Urinary bladder (tissue), 4 donors: ENCODE data around the gene TRPC4AP. TPM values are rescaled to one million over a fixed set of nuclear protein-coding genes. Genes with fewer than 3 reads are reported as not detected.

Experiments used
- DNase-seq: peaks from one replicate; pipeline ENCODE4 v3.0.0-alpha.2; 2015; ENCODE audit errors: extremely low spot score
- H3K27ac ChIP-seq: one replicate; pipeline ENCODE4 v1.5.1; 2013; ENCODE audit warnings: low read depth, mild to moderate bottlenecking, moderate library complexity
- H3K36me3 ChIP-seq: one replicate; pipeline ENCODE4 v1.6.1; 2013; ENCODE audit warnings: mild to moderate bottlenecking, moderate library complexity; ENCODE audit not compliant: insufficient read depth
- H3K4me1 ChIP-seq: one replicate; pipeline ENCODE4 v1.6.1; 2013; ENCODE audit warnings: mild to moderate bottlenecking, moderate library complexity; ENCODE audit not compliant: insufficient read depth
- H3K4me3 ChIP-seq: one replicate; pipeline ENCODE4 v1.5.1; 2013; ENCODE audit warnings: low read depth, low read length
- WGBS: extraction: QIAGEN DNeasy Blood & Tissue Kit; methylation state at CpG from one replicate; pipeline ENCODE4 v1.1.7; 2013; 5-methylcytosine and 5-hydroxymethylcytosine counted together
- polyA plus RNA-seq: library from polyadenylated mRNA; stranded (reverse); fragments of 200-250 nt; gene quantifications from one replicate; pipeline ENCODE4 v1.2.3, GENCODE V29; 2013
- total RNA-seq: library from RNA; depleted of rRNA; stranded (reverse); fragments of >200 nt; gene quantifications from one replicate; pipeline ENCODE4 v1.2.3, GENCODE V29; 2014
- donor health status: healthy with polysubstance abuse.
- donor health status: healthy.

Gene TRPC4AP
- total and polyA plus RNA-seq, 2 donors = 40.0 to 52.3 TPM

DNA sequence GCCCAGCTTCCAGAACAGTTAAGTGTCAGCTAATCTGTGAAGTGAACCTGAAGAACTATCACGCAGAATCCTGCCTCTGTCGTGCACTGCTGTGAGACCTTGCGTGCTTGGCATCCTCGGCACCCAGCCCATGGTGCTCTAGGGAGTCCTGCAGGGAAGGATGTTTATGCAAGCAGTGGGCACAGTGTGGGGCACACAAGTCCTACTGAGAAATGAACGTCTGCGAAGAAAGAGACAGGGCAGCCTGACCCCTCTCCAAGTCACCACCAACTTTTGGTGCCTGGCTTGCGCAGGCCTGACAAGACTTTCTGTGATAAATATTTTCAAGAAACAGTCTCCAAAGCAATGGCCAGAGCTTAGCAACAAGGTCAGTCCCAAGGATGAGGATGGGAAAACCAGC is 69.0 kb downstream of the TRPC4AP start:
- 91% methylated on average over 7 of the region's 7 CpGs for WGBS
- H3K36me3 ChIP-seq = peaks cover 3% of the 10 kb centered on the region
- no peak for DNase-seq

GRCh38 chr20:35021831-35022230 is 70.8 kb downstream of the TRPC4AP start:
- Histone ChIP-seq H3K36me3 (peaks cover 3% of the 10 kb centered on the region), H3K27ac (no peak overlapping the region), H3K4me1 (no peaks in the 10 kb centered on the region), H3K4me3 (no peak overlapping the region)
- no peak for DNase-seq
- WGBS = 83% methylated on average over 1 of the region's 1 CpG

More for the DNA sequence above, 69.0 kb downstream of the TRPC4AP start:
- H3K4me3 ChIP-seq = no peak overlapping the region
- H3K4me1 ChIP-seq = no peaks in the 10 kb centered on the region
- H3K27ac ChIP-seq = no peak overlapping the region

DNA sequence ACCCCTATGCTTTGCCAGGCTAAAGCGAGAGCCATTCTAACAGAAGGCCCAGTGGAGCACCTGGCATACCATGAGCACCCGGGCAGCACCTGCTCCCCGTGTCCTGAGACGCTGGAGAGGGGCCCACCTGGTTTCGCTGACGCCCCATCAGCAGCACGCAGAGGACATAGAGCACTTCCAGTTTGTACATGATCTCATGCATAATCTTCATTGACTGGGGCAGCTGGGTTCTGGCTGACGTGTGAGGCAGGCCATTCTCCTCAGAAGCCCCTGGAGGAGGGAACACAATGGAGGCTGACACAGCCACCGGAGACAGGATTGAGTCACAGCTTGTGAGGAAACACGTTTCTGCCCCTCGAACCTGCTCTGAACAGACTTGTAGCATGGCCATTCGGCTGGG is 71.5 kb downstream of the TRPC4AP start:
- no peak overlapping the region for H3K27ac ChIP-seq
- H3K36me3 ChIP-seq = peaks cover 5% of the 10 kb centered on the region
- H3K4me1 ChIP-seq = no peaks in the 10 kb centered on the region
- no peak for DNase-seq
- H3K4me3 ChIP-seq = no peak overlapping the region
- WGBS = 88% methylated on average over 12 of the region's 12 CpGs

DNA sequence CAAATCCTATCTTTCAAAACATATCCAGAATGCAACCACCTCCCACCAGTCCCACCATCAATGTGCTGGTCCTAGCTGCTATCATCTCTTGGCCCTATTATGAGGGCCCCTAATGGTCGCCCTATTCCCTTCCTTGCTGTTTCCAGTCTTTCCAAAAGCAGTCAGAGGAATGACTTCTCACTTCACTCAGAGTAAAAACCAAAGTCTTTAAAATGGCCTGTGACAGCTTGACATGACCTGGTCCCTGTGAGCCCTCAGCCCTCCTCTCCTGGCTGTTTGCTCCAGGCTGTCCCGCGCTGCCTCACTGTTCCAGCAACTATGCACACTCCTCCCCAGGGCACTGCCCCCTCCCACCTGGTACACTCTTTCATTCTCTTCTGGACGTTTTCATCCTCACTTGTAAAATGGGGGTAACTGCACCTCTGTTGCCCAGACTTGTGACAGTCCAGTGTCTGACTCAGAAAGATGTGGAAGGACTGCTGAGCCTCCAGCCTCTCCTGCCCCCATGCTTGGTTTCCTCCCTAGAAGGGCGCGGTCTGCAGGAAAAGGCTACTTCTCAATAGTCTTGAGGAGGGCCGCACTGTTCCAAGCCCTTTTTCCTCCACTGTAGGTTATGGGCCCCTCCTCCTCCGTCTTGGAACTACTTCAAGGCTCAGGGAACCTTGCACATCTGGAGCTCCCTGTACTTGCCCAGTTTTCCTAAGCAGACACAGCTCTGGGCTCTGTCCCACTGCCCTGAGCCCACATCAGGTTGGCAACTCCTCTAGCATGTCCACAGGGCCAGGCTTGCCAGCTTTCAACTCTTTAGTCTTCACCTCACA is 72.3 kb downstream of the TRPC4AP start:
- 71% methylated on average over 8 of the region's 8 CpGs for WGBS
- Histone ChIP-seq H3K27ac (no peak overlapping the region), H3K4me1 (no peaks in the 10 kb centered on the region), H3K36me3 (peaks cover 8% of the 10 kb centered on the region), H3K4me3 (no peak overlapping the region)
- DNase-seq = no peak

DNA sequence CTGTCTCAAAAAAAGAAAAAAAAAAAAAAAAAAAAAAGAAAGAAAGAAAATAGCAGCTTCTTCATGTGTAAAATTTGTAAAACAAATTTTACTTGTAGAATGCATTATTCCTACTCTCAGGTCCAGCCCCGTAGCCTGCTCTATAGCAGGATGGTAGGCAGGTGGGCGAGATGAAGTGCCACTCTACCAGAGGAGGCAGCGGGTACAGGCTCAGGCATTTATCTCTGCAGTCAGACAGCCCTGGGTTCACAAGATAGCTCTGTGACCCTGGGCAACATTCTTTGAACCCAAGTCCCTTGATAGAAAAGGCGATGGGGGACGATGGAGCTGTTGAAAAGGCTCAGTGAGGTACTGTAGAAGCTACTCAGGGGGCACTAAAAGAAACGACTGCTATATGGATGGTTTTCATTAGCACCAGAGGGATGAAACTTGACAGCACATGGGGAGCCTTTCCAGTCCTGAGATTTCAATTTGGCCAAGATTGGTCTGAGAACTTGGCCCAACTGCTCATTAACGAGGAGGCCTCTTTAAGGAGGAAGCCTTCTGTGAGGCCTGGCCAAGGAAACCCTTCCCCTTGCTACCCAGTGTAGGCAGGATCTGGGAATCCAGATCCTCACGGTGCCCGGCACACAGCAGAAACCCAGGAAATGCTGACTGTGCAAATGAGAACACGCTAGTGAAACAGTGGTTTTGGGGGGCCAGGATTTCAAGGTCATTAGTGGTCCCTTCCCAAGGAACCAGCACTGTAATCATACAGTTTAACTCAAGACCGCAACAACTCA is 73.8 kb downstream of the TRPC4AP start:
- DNase-seq = peak; percentile 10
- Histone ChIP-seq H3K27ac (no peak overlapping the region), H3K4me1 (no peaks in the 10 kb centered on the region), H3K4me3 (no peak overlapping the region), H3K36me3 (peaks cover 8% of the 10 kb centered on the region)
- WGBS = 73% methylated on average over 11 of the region's 11 CpGs

GRCh38 chr20:35017099-35017835 is 75.3 kb downstream of the TRPC4AP start:
- H3K36me3 ChIP-seq = peaks cover 8% of the 10 kb centered on the region
- H3K4me3 ChIP-seq = no peak overlapping the region
- 81% methylated on average over 8 of the region's 8 CpGs for WGBS
- no peak overlapping the region for H3K27ac ChIP-seq
- no peak for DNase-seq
- no peaks in the 10 kb centered on the region for H3K4me1 ChIP-seq

DNA sequence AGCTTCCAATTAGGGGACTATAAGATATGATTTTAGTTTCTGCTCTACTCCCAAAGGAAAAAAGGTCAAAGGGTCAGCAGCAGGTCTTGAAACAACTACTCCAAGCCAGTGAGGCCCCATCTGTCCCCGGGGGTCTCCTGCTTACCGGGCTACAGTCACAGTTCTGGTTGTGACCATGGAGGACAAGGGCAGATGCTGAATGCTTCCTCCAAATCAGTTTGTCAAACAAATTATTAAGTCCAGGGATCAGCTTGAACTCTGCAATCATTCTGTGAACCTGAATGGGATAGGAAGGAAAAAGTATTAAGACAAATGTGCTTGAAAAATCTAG is 76.8 kb downstream of the TRPC4AP start:
- Histone ChIP-seq H3K4me3 (no peak overlapping the region), H3K36me3 (peaks cover 4% of the 10 kb centered on the region), H3K4me1 (no peaks in the 10 kb centered on the region), H3K27ac (no peak overlapping the region)
- WGBS = 80% methylated on average over 2 of the region's 2 CpGs
- no peak for DNase-seq

- no peak for DNase-seq
- Histone ChIP-seq H3K4me3 (no peak overlapping the region), H3K36me3 (peaks cover 4% of the 10 kb centered on the region), H3K4me1 (no peaks in the 10 kb centered on the region), H3K27ac (no peak overlapping the region)
- 89% methylated on average over 5 of the region's 5 CpGs for WGBS
These were observed 78.1 kb downstream of the TRPC4AP start for GRCh38 chr20:35014537-35014936.

DNA sequence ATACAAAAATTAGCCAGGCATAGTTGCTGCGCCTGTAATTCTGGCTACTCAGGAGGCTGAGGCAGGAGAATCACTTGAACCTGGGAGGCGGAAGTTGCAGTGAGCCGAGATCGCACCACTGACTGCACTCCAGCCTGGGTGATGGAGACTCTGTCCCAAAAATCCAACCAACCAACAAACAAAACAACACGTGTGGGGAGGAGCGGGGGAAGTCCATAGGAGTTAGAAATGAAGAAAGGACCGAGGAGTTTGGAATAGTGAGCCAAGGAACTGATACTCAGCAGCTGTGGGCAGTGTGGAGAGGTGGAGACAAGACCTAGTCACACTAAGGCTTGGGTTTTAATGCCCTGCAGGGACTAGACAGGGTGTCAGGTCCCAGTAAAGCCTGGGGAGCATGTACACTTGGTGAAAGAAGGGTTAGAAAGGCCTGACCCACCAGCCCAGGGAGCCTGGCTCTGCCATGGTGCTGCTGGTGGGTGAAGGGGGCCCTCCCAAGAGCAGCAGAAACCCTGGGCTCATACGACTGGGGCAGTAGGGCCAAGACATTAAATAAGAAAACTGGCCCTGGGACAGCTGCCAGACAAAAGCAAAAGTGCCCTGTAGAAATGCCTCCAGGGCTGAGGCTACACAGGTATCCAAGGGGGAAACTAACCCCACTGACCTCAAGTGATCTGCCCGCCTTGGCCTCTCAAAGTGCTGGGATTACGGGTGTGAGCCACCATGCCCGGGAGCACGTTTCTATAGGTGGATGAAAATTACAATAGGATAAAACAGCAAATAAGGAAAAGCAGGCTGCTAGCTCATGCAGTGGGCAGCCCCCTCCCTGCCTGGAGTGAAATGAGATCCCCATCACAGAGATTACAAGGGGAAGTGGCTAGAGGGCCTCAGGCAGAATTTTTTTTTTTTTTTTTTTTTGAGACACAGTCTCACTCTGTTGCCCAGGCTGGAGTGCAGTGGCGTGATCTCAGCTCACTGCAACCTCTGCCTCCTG is 78.9 kb downstream of the TRPC4AP start:
- H3K4me1 ChIP-seq = no peaks in the 10 kb centered on the region
- no peak overlapping the region for H3K4me3 ChIP-seq
- WGBS = 86% methylated on average over 13 of the region's 13 CpGs
- H3K36me3 ChIP-seq = peaks cover 4% of the 10 kb centered on the region
- H3K27ac ChIP-seq = no peak overlapping the region
- DNase-seq = no peak

DNA sequence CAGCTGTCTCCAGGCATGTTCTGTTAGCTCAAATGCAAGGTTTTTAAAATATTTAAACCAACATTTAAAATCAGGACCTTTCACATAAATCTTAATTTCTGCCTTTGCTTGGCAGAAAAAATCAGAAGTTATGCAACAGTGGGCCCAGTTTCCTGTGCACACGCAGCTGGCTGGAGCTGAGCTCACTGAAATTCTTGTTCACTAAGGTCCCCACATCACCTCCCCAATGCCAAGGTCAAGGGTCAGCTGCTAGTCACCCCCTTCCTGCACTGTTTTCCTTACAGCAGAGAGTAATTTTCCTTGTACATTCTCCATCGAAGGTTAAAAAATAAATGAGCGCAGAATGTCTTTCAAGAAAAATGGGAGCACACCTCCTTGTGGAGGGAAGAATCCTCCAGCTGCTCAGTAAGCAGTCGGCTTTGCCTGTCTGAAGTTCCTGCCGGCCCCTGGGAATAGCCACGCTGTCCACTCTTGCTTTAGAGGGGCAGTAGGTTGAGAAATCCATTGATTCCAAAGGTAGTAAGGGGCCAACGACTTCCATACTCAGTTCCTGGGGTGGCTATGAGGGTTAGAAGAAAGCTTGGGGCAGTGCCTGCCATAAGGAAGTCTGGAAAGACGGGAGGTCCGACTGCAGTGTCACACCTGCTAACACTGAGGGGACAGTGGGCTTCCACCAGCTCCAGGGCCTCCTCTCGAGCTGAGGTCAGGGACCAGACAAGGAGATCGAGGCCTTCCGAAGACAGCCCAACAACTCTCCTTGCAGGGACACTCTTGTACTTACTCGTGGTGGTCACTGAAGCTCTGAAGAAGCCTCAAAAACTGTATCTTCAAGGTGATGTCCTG is 80.2 kb downstream of the TRPC4AP start:
- Histone ChIP-seq H3K4me3 (no peak overlapping the region), H3K4me1 (no peaks in the 10 kb centered on the region), H3K36me3 (peaks cover 4% of the 10 kb centered on the region), H3K27ac (no peak overlapping the region)
- 88% methylated on average over 13 of the region's 13 CpGs for WGBS
- DNase-seq = no peak

- peaks cover 7% of the 10 kb centered on the region for H3K36me3 ChIP-seq
- H3K4me3 ChIP-seq = no peak overlapping the region
- H3K27ac ChIP-seq = no peak overlapping the region
- no peaks in the 10 kb centered on the region for H3K4me1 ChIP-seq
- 69% methylated on average over 5 of the region's 5 CpGs for WGBS
- DNase-seq = no peak
These were observed 80.9 kb downstream of the TRPC4AP start for GRCh38 chr20:35011589-35012226.
